IPS DF 6.9 (cell line): Measurements from ENCODE around the gene CD37.
A peak's percentile ranks its signal among the peaks of the same experiment; 100 is the strongest.

Source experiments
- DNase-seq: peaks from one replicate; pipeline ENCODE4 v3.0.0-alpha.2; 2013; ENCODE audit warnings: low read depth, low spot score
- H3K27ac ChIP-seq: one replicate; pipeline ENCODE4 v1.5.1; 2013; ENCODE audit warnings: low read length, control low read depth
- H3K27me3 ChIP-seq: 2 replicates; pipeline ENCODE4 v1.6.1; 2013; ENCODE audit warnings: mild to moderate bottlenecking, low read length; ENCODE audit not compliant: control insufficient read depth, insufficient read depth
- H3K36me3 ChIP-seq: 2 replicates; pipeline ENCODE4 v1.6.1; 2013; ENCODE audit warnings: low read length; ENCODE audit not compliant: control insufficient read depth, insufficient read depth
- H3K4me1 ChIP-seq: 2 replicates; pipeline ENCODE4 v1.6.1; 2013; ENCODE audit warnings: low read length; ENCODE audit not compliant: control insufficient read depth, insufficient read depth
- H3K4me3 ChIP-seq: 2 replicates; pipeline ENCODE4 v1.5.1; 2013; ENCODE audit warnings: mild to moderate bottlenecking, low read length
- H3K9me3 ChIP-seq: 2 replicates; pipeline ENCODE4 v1.6.1; 2013; ENCODE audit warnings: low read length, inconsistent platforms; ENCODE audit not compliant: control insufficient read depth, insufficient read depth
- WGBS: extraction: QIAGEN DNeasy Blood & Tissue Kit; methylation state at CpG from one replicate; pipeline ENCODE4 v1.1.7; 2013; ENCODE audit warnings: mixed read lengths, missing lambda C conversion rate; ENCODE audit not compliant: insufficient read length, insufficient coverage; 5-methylcytosine and 5-hydroxymethylcytosine counted together

The CD37 gene

DNA sequence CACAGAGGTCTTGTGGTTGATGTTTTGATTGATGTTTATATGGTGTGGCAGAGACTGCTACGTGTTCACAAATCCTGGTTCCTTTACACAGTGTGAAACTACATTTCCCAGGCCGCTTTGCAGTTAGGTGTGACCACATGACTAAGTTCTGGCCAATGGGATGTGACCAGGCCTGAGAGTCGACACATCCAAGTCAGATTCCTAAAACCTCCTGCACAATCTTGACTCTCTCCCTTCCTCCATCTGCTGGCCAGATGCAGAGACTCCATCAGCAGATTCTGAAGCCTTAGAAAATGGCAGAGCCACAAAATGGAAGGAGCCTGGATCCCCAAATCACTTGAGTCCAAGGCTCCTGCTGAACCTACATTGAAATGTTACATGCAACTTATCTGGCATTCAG is 12.6 kb downstream of the CD37 start:
- H3K27me3 ChIP-seq = no peaks in the 10 kb centered on the region
- WGBS = no CpG with 5 or more reads among the region's 3 CpGs
- H3K9me3 ChIP-seq = no peaks in the 10 kb centered on the region
- DNase-seq = no peak
- H3K4me1 ChIP-seq = no peaks in the 10 kb centered on the region
- no peak overlapping the region for H3K4me3 ChIP-seq
- H3K27ac ChIP-seq = no peak overlapping the region
- H3K36me3 ChIP-seq = peaks cover 37% of the 10 kb centered on the region

DNA sequence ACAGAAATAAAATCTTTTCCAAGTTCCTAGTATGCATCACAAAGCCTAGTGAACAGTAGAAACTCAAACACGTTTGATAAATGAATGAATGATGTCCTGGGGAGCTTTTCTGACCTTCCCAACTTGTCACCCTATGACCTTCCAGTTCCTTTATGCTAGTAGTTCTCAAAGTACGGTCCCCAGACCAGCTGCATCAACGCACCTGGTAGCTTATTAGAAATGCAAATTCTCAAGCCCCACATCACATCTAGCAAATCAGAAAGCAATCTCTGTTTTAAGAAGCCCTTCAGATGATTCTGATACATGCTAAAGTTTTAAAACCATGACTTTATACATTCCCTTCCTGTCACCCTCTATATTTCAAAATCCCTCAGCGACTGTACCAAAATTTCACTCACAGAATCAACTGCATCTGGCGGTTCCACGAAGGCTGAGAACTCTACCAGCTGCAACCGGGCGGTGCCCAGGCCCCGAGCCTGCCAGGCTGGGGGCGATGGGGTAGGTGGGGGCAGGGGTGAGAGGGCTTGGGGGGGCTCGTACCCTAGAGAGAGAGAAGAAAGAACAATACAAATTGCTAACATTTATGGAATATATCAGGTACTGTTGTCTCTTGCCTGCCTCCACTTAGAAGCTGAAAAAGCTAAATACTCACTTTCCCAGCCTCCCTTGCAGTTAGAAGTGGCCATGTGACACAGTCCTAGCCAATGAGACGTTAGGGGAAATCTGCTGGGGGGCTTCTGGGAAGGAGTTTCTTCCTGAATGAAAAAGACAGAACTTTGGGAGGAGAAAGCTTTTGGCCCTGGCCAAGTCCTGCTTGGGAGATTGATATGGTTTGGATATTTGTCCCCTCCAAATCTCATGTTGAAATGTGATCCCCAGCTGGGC is 13.3 kb downstream of the CD37 start:
- Histone ChIP-seq H3K4me3 (no peak overlapping the region), H3K9me3 (no peaks in the 10 kb centered on the region), H3K27ac (no peak overlapping the region), H3K4me1 (no peaks in the 10 kb centered on the region), H3K27me3 (no peaks in the 10 kb centered on the region), H3K36me3 (peaks cover 32% of the 10 kb centered on the region)
- no peak for DNase-seq
- no CpG with 5 or more reads among the region's 12 CpGs for WGBS

DNA sequence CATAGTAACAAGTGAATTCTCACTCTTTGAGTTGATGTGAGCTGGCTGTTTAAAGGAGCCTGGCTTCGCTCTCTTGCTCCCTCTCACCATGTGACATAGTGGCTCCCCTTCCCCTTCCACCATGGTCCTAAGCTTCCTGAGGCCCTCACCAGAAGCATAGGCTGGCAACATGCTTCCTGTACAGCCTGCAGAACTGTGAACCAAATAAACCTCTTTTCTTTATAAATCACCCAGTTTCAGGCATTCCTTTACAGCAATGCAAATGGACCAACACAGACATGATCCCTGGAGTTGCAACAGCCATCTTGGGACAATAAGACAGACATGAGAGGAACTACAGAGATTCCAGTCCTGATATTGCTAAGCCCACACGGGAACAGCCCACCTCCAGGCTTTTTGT is 14.4 kb downstream of the CD37 start:
- no peak overlapping the region for H3K4me3 ChIP-seq
- no peaks in the 10 kb centered on the region for H3K4me1 ChIP-seq
- H3K9me3 ChIP-seq = no peaks in the 10 kb centered on the region
- no CpG with 5 or more reads among the region's 2 CpGs for WGBS
- no peak overlapping the region for H3K27ac ChIP-seq
- H3K36me3 ChIP-seq = peaks cover 35% of the 10 kb centered on the region
- no peak for DNase-seq
- H3K27me3 ChIP-seq = no peaks in the 10 kb centered on the region

DNA sequence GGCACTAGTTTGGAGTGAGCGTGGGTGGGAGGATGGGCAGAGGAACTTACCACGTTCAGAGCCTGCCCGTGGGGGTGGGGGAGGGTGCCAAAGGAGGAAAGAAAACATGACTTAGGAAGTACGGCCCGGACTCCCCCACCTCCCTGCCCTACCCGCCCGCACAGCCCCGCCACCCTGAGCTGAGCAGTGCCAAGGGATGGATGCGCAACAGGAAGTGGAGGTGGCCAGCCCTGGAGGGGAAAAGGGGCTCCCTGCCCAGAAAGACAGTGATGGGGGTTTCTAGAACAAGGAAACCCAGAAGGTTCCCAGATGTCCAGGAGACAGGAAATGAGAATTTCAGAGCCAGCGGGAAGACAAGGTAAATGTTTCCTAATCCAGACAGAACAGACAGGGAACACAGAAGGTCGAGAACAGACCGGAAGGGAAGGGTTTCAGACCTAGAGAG is 20.7 kb downstream of the CD37 start:
- no CpG with 5 or more reads among the region's 12 CpGs for WGBS

DNA sequence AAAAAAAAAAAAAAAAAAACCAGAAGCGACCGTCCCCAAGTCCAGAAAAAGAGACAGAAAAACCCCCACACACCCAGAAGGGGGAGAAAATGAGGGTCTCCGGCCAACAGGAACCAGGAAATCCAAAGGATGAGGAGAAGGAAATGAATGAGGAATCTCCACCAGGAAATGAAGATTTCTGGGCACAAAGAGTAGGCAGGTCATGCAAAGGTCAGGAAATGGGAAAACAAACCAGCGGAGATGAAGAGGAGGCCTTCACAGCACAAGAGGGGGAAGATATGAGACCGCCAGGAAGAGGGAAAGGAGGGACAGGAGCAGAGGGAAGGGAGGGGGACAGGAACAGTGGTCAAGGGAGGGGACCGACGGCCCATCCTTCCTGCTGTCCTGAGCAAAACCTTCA is 21.2 kb downstream of the CD37 start:
- no peak for DNase-seq
- no CpG with 5 or more reads among the region's 7 CpGs for WGBS

More for the DNA sequence above, 20.7 kb downstream of the CD37 start:
- no peak for DNase-seq
- no peaks in the 10 kb centered on the region for H3K9me3 ChIP-seq
- peaks cover 48% of the 10 kb centered on the region for H3K36me3 ChIP-seq
- H3K27ac ChIP-seq = no peak overlapping the region
- no peak overlapping the region for H3K4me3 ChIP-seq
- no peaks in the 10 kb centered on the region for H3K27me3 ChIP-seq
- H3K4me1 ChIP-seq = no peaks in the 10 kb centered on the region

DNA sequence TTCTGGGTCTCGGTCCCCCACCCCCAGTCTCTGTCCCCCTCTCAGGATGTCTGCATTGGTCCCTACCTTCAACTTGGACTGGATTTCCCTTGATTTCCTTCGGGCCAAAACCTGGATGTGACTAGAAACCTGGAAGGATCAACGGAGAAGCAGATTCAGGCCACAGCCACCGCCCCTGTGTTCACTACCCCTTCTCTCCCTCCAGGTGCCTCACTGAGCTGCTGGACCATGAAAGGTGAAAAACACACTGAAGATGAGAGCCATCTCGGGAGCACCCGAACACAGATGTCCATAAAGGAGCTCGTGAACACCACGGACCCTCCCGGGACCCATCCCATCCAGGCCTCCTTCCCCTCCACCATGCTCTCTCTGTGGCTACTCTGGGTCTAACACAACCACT is 22.0 kb downstream of the CD37 start:
- no peak for DNase-seq
- H3K27me3 ChIP-seq = no peaks in the 10 kb centered on the region
- H3K36me3 ChIP-seq = peaks cover 43% of the 10 kb centered on the region
- no peak overlapping the region for H3K27ac ChIP-seq
- H3K4me1 ChIP-seq = no peaks in the 10 kb centered on the region
- WGBS = no CpG with 5 or more reads among the region's 9 CpGs
- H3K9me3 ChIP-seq = no peaks in the 10 kb centered on the region
- no peak overlapping the region for H3K4me3 ChIP-seq

More for the DNA sequence above, 21.2 kb downstream of the CD37 start:
- no peak overlapping the region for H3K4me3 ChIP-seq
- H3K27ac ChIP-seq = no peak overlapping the region
- H3K27me3 ChIP-seq = no peaks in the 10 kb centered on the region
- H3K9me3 ChIP-seq = no peaks in the 10 kb centered on the region
- H3K36me3 ChIP-seq = peaks cover 44% of the 10 kb centered on the region
- no peaks in the 10 kb centered on the region for H3K4me1 ChIP-seq

DNA sequence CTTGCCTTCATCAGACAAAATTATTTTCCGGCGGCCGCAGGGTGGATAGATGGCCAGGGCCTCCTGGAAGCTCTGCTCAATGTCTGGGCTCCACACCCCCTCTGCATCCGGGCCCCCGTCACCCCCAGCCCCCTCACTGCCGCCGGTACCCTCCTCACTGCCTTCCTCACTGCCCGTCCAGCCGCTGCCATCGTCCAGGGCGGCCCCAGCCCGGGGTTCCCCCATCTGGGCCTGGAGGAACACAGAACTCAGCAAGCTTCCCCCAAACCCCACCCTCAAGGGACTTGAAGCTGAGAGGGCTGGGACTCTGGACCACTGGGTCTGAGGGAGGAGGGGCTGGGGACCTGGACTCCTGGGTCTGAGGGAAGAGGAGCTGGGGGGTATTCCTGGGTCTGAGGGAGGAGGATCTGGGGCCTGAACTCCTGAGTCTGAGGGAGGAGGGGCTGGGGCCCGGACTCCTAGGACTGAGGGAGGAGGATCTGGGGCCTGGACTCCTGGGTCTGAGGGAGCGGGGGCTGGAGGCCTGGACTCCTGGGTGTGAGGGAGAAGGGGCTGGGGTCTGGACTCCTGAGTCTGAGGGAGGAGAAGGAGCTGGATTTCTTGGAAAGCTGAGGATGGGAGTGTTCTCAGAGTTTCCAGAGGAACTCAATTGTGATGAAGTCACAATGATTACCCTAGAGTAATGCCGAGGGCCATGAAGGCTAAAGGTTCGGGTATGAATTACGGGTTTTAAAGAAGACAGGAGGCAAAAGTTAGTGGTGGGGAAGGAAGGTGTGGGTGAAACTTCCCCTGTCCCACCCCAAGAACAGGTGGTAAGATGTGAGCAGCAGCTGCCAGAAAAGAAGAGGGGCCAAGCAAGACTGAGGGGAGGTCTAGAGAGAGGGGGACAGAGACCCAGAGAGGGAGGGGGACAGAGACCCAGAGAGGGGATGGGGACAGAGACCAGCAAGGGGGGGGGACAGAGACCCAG is 24.9 kb downstream of the CD37 start:
- no peak overlapping the region for H3K4me3 ChIP-seq
- H3K4me1 ChIP-seq = peaks cover 3% of the 10 kb centered on the region; the same call in 1 of the 2 replicates
- no peak overlapping the region for H3K27ac ChIP-seq
- no CpG with 5 or more reads among the region's 17 CpGs for WGBS
- peaks cover 33% of the 10 kb centered on the region for H3K36me3 ChIP-seq
- no peaks in the 10 kb centered on the region for H3K9me3 ChIP-seq
- no peaks in the 10 kb centered on the region for H3K27me3 ChIP-seq
- DNase-seq = no peak

DNA sequence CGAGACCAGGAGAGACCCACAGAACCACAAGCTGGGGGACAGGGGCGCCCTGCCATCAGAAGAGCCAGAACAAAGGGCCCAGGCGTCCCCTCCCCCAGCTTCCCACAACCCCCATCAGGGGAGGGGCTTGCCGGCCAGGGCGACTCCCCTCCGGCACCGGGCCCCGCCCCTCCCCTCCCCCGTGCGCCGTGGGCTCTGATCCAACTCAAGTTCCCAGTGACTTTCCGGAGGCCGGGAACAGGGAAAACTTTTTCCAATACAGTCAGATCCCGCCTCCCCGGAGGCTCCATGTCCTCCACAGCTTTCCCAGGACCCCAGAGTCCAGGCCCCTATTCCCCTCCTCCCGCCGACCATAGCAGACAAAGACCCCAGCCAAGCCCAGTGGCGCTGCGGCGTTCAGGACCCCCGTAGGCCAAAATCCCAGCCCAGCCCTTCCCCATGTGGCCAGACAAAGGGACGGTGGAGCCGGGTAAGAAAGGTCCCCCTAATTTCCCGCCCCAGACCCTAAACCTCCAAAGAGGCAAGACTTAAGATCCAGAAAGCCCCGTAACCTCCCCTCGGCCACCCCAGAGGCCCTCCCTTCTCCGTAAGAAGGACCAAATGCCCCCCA is 26.3 kb downstream of the CD37 start:
- no peaks in the 10 kb centered on the region for H3K27me3 ChIP-seq
- H3K36me3 ChIP-seq = peaks cover 20% of the 10 kb centered on the region; the same call in 1 of the 2 replicates
- H3K4me1 ChIP-seq = peaks cover 3% of the 10 kb centered on the region; the same call in 1 of the 2 replicates
- no peaks in the 10 kb centered on the region for H3K9me3 ChIP-seq
- H3K27ac ChIP-seq = no peak overlapping the region
- WGBS = no CpG with 5 or more reads among the region's 27 CpGs
- H3K4me3 ChIP-seq = peak overlapping the region; percentile 67
- no peak for DNase-seq

DNA sequence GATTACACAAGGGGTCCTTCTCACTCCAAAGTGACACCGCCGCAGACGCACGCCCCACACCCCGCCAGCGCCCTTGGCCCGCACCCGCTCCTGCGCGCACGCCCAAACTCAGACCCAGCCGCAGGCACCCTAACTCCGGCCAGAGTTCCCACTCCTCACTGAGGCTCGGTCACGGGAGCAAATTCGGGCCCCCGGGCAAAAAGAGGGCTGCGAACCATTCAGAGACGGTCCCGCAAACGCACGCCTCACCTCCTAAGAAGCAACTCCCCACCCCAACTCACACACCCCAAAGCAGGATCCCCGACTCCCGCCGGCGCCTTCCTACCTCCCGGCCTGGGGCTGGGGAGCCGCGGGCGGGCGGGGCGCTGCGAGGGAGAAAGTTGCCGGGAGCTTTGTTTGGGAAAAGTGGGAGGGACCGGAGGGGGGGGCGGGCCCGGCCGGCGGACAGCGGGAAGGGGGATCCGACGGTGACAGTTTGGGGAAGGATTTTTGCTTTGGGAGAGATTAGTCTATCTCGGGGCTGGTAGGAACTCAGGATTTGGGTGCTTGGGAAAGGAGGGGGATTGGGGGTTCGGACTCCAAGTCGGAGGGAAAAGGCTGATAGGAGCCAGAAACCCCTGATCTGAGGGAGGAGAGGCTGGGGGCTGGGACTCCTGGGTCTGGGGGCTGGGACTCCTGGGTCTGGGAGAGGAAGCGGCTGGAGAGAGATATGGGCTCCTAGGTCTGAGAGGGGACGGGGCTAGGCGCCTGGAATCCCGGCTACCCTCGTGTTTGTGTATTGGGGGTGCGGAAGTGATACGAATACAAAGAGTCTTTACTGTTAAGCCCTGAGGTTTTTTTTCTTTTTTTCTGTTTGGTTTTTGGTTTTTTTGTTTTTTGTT is 27.1 kb downstream of the CD37 start, which contains the start of gene TEAD2:
TSS of gene TEAD2 (minus strand) at position 369 of the 881 bp plus-strand sequence. CDS start 2,341 bp downstream, outside the sequence.
- peaks cover 3% of the 10 kb centered on the region; the same call in 1 of the 2 replicates for H3K4me1 ChIP-seq
- no peak for DNase-seq
- H3K4me3 ChIP-seq = peak within 1 kb of the TSS; percentile 67
- no CpG with 5 or more reads among the region's 52 CpGs for WGBS
- H3K27ac ChIP-seq = no peak within 1 kb of the TSS
- H3K9me3 ChIP-seq = no peaks in the 10 kb centered on the region
- no peaks in the 10 kb centered on the region for H3K27me3 ChIP-seq
- H3K36me3 ChIP-seq = peaks cover 15% of the 10 kb centered on the region; the same call in 1 of the 2 replicates
